Stimulated activated memory B cell treated with anti-CD40 and anti-IgM and Interleukin-4, amounts not matched to agents 10 μg/mL and 1 μg/mL and 100 μg/mL, for 72 hours (primary cell): ENCODE data around the gene DCPS.

Experiments
- ATAC-seq: fragments of 150-1000 bp; cut with Tn5 transposase; 2 replicates; pipeline ENCODE4 v1.10.0; 2021
- H3K27ac Mint-ChIP-seq: one replicate; pipeline ENCODE4 v1.8.0; 2022; ENCODE audit warnings: mild to moderate bottlenecking, mixed read lengths
- H3K27me3 Mint-ChIP-seq: one replicate; pipeline ENCODE4 v1.8.0; 2022; ENCODE audit warnings: mixed read lengths
- H3K36me3 Mint-ChIP-seq: one replicate; pipeline ENCODE4 v1.8.0; 2022; ENCODE audit warnings: mixed read lengths
- H3K4me1 Mint-ChIP-seq: one replicate; pipeline ENCODE4 v1.8.0; 2022; ENCODE audit warnings: mixed read lengths
- H3K4me3 Mint-ChIP-seq: one replicate; pipeline ENCODE4 v1.8.0; 2022; ENCODE audit warnings: mild to moderate bottlenecking, moderate library complexity, mixed read lengths
- H3K9me3 Mint-ChIP-seq: one replicate; pipeline ENCODE4 v1.8.0; 2022; ENCODE audit warnings: mixed read lengths

Gene DCPS

DNA sequence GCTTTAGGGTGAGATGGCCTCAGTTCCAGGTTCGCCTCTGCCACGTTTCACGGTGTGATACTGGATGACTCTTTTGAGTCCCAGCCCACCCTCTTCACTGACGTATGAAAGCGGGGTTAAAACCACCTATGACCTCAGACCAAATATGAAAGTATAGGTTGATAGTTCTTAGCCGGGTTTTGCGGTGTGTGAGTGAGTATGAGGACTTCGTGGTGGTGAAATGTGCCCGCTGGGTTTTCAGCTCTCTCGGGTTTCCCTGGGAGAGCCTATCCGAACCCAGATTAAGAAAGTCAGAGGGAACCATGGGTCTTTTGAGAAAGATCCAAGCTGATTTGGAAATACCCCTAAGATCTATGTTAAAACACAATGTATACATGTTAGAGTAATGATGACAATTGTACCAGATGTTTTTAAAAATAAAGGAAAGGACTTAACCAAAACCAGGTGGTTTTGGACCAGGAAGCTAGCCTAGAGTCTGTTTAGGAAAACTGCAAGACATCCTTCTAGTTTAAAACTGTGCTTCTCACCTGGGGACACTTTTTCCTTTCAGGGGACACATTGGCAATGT, 25.9 kb downstream of the DCPS start:
- Mint-ChIP-seq H3K4me1 (no peaks in the 10 kb centered on the region), H3K27ac (no peak overlapping the region), H3K27me3 (no peaks in the 10 kb centered on the region), H3K4me3 (no peak overlapping the region), H3K9me3 (no peaks in the 10 kb centered on the region), H3K36me3 (peaks cover 59% of the 10 kb centered on the region)
- ATAC-seq, result no peak

DNA sequence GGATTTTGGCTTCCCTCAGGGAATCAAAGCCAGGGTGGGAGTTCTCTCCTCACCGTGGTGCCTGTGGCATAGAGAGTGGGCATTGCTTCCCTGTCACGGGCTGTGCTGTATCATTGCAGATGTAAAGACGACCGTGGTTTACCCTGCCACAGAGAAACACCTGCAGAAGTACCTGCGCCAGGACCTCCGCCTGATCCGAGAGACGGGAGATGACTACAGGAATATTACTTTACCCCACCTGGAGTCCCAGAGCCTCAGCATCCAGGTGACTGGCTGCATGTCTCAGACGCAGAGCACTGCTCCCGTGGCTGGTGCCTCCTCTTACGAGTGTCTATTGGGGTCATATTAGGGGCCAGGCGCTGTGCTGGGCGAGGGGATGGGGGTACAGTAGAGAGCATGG, 27.4 kb downstream of the DCPS start:
- H3K27ac Mint-ChIP-seq, result no peak overlapping the region
- H3K9me3 Mint-ChIP-seq, result no peaks in the 10 kb centered on the region
- no peak for ATAC-seq
- H3K4me1 Mint-ChIP-seq, result peaks cover 4% of the 10 kb centered on the region
- no peak overlapping the region for H3K4me3 Mint-ChIP-seq
- H3K36me3 Mint-ChIP-seq, result peaks cover 60% of the 10 kb centered on the region
- no peaks in the 10 kb centered on the region for H3K27me3 Mint-ChIP-seq

DNA sequence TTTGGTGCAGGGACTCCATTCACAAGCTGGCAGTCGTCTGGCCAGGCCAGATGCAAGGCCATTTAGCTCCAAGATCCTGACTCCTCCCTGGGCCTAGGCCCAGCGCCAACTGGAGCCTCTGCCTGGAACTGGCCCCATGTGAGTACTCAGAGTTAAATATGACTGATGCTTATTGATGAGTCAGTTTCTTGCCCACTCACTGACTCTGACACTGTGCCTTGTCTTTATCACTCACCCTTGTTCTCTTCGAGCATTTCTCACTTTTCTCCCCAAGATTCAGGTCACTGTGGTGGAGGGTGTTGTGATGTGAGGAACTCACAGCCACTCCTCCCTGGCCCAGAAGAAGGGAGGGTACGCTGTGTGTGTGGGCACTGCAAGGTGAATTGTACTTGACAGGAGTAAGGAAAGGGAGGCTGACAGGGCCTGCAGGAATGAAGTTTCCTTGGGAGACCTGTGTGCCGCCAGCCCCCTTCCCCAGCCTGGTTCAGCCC, 28.4 kb downstream of the DCPS start:
- Mint-ChIP-seq H3K36me3 (peaks cover 63% of the 10 kb centered on the region), H3K4me1 (peaks cover 9% of the 10 kb centered on the region), H3K4me3 (no peak overlapping the region), H3K9me3 (no peaks in the 10 kb centered on the region), H3K27me3 (no peaks in the 10 kb centered on the region), H3K27ac (no peak overlapping the region)
- ATAC-seq, result no peak

DNA sequence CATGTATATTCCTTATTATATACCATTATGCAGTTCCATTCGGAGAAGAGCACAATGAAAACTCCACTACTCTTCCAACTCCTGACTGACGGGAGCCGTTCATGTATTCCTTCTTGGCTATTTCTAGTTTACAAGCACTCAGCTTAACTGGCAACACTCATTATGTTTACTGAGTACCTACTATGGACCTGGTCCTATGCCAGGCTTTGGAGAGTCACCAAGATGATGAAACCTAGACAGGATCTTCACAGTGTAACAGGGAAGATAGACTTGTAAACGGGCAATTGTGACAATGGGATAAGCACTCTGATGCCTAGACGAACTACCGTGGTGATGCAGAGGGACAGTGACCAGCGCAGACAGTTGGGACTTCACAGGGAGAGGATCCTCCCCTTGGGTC, 29.3 kb downstream of the DCPS start:
- Mint-ChIP-seq H3K27ac (no peak overlapping the region), H3K36me3 (peaks cover 62% of the 10 kb centered on the region), H3K9me3 (no peaks in the 10 kb centered on the region), H3K4me3 (no peak overlapping the region), H3K27me3 (no peaks in the 10 kb centered on the region), H3K4me1 (peaks cover 9% of the 10 kb centered on the region)
- no peak for ATAC-seq

DNA sequence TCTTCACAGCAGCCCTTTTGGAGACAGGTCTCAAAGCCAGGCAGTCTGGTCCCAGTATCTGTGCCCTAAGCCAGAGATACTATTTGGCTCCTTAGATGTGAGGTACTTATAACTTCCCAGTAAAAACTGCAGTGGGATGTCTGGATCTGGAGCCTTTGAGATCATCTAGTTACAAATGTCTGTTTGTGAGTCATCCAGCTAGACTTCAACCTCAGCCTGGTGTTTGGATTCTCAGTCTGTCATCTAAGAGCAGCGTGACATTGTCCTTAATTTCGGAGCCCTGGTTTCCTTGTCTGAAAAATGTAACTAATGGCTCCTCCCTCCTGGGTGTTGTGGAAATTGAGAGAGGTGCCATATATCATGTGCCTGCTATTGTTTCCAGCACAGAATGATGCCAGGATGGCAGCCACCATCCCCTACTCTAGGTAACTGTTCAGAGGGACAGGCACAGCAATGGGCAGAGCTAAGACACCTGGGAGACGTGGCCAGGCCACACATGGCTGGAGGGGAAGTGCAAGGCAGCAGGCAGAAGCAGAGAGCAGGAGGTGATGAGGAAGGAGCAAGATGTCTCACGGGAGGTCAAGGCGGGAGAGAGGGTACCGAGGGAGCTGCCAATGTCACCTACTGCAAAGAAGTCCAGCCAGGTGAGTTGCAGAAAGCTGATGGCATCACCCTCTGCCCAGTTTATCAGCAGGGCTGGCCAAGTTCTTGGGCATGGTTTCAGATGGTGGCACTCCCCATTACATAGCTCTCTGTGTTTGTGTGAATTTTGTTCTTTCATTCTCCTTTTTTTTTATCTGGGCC, 31.0 kb downstream of the DCPS start:
- H3K27me3 Mint-ChIP-seq, result no peaks in the 10 kb centered on the region
- H3K27ac Mint-ChIP-seq, result no peak overlapping the region
- H3K36me3 Mint-ChIP-seq, result peaks cover 69% of the 10 kb centered on the region
- ATAC-seq, result no peak
- H3K4me1 Mint-ChIP-seq, result peaks cover 9% of the 10 kb centered on the region
- no peaks in the 10 kb centered on the region for H3K9me3 Mint-ChIP-seq
- no peak overlapping the region for H3K4me3 Mint-ChIP-seq

DNA sequence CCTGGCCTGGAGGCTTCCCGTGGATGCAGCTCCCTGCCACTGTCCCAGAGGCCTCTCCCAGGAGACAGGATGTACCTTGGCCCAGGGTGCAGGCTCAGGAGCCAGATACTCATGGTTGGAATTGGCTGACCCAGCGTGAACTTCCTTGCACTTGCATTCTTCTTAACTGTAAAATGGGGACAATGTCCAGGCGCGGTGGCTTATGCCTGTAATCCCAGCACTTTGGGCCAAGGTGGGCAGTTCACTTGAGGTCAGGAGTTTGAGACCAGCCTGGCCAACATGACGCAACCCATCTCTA, 31.6 kb downstream of the DCPS start:
- Mint-ChIP-seq H3K4me1 (peaks cover 9% of the 10 kb centered on the region), H3K9me3 (no peaks in the 10 kb centered on the region), H3K27ac (no peak overlapping the region), H3K4me3 (no peak overlapping the region), H3K36me3 (peaks cover 73% of the 10 kb centered on the region), H3K27me3 (no peaks in the 10 kb centered on the region)
- no peak for ATAC-seq

DNA sequence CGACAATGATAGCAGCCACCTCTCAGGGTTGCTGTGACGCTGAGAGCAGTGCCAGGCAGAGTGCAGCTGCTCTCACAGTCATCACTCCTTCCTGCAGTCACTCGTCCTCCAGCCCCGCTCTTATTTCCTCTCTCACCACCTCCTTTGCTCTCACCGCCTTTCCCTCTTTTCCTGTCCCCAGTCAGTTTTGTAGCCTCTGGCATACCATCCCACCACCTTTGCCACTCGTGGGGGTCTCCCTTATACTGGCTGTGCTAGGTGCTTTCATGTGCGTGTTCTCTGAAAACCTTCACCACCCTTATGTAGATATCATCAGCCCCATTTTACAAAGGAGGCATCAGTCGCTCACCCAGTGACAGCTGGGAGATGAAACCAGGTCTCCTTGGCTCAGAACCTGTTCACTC, 32.3 kb downstream of the DCPS start:
- Mint-ChIP-seq H3K9me3 (no peaks in the 10 kb centered on the region), H3K4me1 (peaks cover 9% of the 10 kb centered on the region)

DNA sequence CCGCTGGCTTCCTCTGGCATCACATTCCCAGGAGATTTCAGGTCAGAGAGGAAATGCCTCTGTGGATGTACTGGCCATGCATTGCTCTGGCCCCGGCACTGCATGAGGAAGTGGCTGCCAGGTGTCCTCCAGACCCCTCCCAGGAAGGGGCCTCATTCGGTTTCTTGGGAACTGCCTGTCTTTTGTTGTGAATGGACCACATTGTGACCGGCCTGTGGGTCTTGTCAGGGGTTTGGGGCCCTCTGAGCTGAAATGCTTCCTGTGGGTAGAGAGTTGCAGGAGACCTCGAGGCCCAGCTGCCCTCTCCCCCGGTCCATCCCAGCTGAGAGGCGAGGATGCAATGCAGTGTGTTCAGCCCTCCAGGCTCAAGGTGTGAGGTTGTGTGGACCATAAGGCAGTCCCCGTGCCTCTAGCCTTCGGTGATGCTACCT, 32.8 kb downstream of the DCPS start:
- no peak for ATAC-seq
- H3K9me3 Mint-ChIP-seq, result no peaks in the 10 kb centered on the region
- peaks cover 9% of the 10 kb centered on the region for H3K4me1 Mint-ChIP-seq
- H3K27ac Mint-ChIP-seq, result peak overlapping the region; percentile 22
- no peak overlapping the region for H3K4me3 Mint-ChIP-seq
- H3K36me3 Mint-ChIP-seq, result peaks cover 78% of the 10 kb centered on the region
- no peaks in the 10 kb centered on the region for H3K27me3 Mint-ChIP-seq

More for the DNA sequence above, 32.3 kb downstream of the DCPS start:
- peak overlapping the region; percentile 22 for H3K27ac Mint-ChIP-seq
- no peak for ATAC-seq
- H3K36me3 Mint-ChIP-seq, result peaks cover 78% of the 10 kb centered on the region
- H3K4me3 Mint-ChIP-seq, result no peak overlapping the region
- no peaks in the 10 kb centered on the region for H3K27me3 Mint-ChIP-seq

DNA sequence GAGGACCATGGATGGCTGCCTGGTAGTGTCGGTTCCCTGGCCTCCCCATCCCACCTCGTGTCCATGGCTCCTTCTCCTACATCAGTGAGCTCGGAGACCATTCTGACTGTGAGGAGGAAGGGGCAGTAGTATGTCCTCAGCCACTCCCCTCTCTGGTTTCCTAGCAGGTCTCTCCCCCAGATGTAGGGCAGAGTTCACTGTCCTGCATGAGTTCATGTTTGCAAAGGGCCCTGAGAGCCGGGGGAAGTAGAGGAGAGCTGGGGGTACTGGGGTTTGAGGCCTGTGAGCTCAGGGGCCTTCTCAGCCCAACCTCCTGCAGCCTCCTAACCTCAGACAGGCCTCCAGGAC, 33.2 kb downstream of the DCPS start:
- no peak overlapping the region for H3K4me3 Mint-ChIP-seq
- no peak for ATAC-seq
- H3K9me3 Mint-ChIP-seq, result no peaks in the 10 kb centered on the region
- H3K27ac Mint-ChIP-seq, result no peak overlapping the region
- peaks cover 82% of the 10 kb centered on the region for H3K36me3 Mint-ChIP-seq
- H3K4me1 Mint-ChIP-seq, result peaks cover 9% of the 10 kb centered on the region
- no peaks in the 10 kb centered on the region for H3K27me3 Mint-ChIP-seq

DNA sequence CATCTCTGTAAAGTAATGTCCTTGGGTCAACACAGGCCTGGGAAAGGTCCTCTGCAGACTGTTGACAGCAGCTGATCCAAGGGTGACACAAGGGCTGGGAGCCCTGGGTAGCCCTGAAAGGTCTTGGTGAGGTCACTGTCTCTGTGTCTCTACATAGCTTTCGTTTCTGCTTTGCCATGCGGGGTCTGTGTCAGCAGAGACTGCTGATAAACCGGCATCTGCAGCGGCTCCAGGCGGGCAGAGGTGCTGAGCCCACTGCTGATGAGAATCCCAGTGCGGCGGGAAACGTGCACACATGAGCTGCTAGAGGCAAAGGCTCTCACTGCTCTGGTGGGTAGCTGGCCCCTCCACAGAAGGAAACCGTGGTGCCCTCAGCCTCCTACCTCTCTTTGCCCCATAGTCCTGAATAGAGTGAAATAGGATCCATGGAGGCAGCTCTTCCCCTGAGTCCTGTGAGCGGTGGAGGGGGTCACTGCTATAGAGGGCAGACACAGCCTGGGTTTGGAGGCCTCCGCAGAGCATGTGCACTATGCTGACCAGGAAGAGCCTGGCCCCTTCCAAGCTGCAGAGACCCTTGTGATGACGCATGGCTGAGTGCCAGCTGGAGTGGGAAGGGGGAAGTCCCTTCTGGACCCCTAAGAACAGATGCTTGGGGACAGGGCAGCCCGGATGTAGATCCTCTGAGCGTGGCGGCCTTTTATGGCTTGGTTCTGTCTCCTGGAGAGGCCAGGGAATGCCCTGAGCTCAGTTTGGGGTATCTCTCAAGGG, 33.8 kb downstream of the DCPS start:
- Mint-ChIP-seq H3K36me3 (peaks cover 82% of the 10 kb centered on the region), H3K27me3 (no peaks in the 10 kb centered on the region), H3K4me3 (no peak overlapping the region), H3K9me3 (no peaks in the 10 kb centered on the region), H3K4me1 (peaks cover 9% of the 10 kb centered on the region), H3K27ac (no peak overlapping the region)
- ATAC-seq, result no peak

DNA sequence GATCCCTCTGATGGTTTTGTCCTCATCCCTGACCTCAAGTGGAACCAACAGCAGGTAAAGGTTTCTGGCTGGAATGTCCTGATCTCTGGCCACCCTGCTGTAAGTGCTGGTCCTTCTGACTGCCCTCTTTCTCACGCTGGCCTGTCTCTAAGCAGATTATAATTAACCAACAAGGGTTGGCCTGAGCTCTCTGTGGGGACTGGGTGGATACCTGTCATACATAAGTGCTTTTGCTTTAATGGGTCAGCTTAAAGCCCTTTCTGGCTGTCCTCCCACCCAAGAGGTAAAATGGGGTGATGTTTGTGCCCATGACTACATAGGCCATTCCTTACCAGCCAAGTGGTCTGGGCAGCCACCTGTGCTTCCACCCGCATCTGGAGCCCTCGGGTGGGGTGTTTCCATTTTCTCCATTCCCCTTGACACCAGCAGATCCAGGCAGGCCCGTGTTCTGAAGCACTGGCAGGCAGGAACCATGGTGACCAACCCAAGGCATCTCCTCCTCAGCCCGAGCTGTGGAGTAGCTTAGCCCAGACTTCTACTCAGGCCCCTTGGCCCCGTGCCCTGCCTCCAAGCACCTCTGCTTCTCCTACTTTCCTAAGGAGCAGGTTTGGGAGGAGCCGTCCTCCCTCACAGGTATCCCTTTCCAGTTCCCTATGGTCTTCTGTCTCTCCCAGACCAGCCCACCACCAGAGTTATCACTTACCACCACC, 34.6 kb downstream of the DCPS start:
- Mint-ChIP-seq H3K4me3 (no peak overlapping the region), H3K36me3 (peaks cover 82% of the 10 kb centered on the region), H3K27ac (no peak overlapping the region), H3K4me1 (peaks cover 9% of the 10 kb centered on the region), H3K27me3 (no peaks in the 10 kb centered on the region), H3K9me3 (no peaks in the 10 kb centered on the region)
- ATAC-seq, result no peak

DNA sequence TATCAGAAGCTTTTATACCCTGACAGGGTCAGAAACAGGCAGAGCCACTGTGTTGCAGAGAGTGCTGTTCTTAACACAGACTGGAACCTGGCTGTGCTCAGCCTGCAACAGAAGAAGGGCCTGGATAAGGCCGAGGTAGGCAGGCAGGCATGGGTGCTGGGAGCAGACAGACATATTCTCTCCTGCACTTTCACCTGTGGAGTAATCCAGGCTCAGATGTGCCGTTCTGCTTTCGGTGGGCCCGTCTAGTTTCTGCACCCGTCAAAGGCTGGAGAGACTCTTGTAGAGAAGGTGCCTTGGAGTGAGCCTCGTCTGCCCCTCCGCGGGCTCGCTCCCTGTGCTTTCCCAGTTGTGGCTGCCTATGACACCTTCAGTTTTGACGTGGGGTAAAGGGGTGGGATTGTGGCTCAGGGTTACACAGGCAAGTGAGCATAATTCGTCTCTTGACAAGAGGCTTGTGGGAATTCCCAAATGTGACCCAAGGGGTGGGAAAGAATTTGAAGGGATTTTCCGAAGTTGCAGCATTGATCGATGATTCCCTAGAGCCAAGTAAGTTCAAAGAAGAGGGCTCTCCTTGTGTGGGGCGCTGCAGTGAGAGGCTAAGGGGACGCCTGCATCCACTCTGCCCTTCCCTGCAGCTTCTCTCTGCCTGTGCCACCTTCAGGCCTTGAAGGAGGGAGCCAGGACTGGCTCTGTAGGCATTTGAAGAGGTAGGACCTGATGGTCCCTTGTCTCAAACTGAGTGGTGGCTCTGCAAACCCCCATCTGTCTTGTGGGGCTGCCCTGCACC, 35.4 kb downstream of the DCPS start:
- H3K27ac Mint-ChIP-seq, result no peak overlapping the region
- no peaks in the 10 kb centered on the region for H3K27me3 Mint-ChIP-seq
- no peak for ATAC-seq
- peaks cover 9% of the 10 kb centered on the region for H3K4me1 Mint-ChIP-seq
- H3K9me3 Mint-ChIP-seq, result no peaks in the 10 kb centered on the region
- peaks cover 82% of the 10 kb centered on the region for H3K36me3 Mint-ChIP-seq
- no peak overlapping the region for H3K4me3 Mint-ChIP-seq

DNA sequence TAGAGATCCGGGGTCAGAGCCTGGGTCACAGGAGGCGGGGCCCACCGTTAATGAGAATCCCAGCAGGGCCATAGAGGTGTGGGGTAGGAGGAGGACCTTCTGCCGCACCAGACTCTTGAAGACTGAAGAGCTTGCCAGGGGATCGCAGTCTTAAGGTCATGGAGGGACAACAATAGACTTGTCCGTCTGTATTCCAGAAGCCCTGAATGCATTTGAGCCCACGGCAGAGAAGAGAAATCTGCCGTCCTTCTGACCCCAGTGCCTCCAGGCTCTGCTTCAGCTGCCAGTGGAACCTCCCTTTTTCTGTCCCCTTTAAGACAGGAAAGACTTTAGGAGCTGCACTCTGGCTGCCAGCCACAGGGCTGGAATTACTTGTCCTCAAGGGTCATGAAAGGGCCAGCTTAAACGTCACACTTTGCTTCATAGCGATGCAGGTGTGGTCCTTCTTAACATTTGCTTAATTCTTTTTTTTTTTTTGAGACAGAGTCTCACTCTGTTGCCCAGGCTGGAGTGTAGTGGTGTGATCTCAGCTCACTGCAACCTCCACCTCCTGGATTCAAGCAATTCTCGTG, 36.1 kb downstream of the DCPS start:
- Mint-ChIP-seq H3K4me1 (peaks cover 9% of the 10 kb centered on the region), H3K27me3 (no peaks in the 10 kb centered on the region), H3K27ac (no peak overlapping the region), H3K9me3 (no peaks in the 10 kb centered on the region), H3K36me3 (peaks cover 86% of the 10 kb centered on the region), H3K4me3 (no peak overlapping the region)
- ATAC-seq, result no peak

DNA sequence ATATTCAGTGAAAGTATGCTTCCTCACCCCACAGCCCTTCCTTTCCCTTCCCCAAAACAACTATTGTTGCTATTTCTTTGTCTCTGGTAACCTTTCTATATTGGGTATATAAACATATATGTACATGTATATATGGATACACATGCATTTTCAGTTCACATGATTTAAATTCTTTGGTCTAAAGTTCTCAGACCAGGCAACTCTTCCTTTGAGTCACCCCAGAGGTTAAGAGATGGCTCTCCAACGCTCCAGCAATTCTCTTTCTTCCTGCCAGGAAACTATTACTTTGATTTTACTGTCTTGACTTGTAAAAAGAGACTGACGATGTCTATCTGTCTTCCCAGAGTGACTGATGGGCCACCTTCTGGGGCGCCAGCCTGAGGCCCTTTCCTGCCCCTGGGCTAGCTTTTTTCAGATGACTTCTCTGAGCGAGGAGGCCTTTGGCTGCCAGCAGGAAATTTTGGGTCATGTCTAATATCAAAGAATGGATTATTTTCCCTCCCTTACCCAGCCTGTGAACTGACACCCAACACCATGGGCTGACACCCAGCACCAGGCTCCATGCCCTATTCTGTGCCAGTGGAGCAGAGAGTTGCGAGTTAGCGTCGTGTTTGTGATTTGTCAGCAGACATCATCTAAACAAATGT, 37.2 kb downstream of the DCPS start:
- peaks cover 8% of the 10 kb centered on the region for H3K4me1 Mint-ChIP-seq
- no peak for ATAC-seq
- H3K36me3 Mint-ChIP-seq, result peaks cover 90% of the 10 kb centered on the region
- no peaks in the 10 kb centered on the region for H3K9me3 Mint-ChIP-seq
- H3K4me3 Mint-ChIP-seq, result no peak overlapping the region
- H3K27me3 Mint-ChIP-seq, result no peaks in the 10 kb centered on the region
- no peak overlapping the region for H3K27ac Mint-ChIP-seq
